Hematopoietic multipotent progenitor cell treated with erythropoietin and hydrocortisone succinate and interleukin-3 and kit ligand, for 4 days (in vitro differentiated cells): ENCODE data around the gene ZMYM2.

ENCODE experiments used
- DNase-seq: peaks from one replicate; pipeline ENCODE4 v3.0.0-alpha.2; 2015

Gene ZMYM2

GRCh38 chr13:20140487-20140886, 182.0 kb downstream of the ZMYM2 start:
- DNase-seq: no peak
